ENCODE results near the gene ACER3.

GRCh38 chr11:76902121-76903014 is 41.6 kb downstream of the ACER3 start:
- TF ChIP-seq CTCF (IDR thresholded peaks at IDR 0.05; ENCODE audit: low read depth, low read length, missing input control) (no peak), REST (IDR thresholded peaks at IDR 0.05) (no peak), ZBTB33 (IDR thresholded peaks at IDR 0.05) (no peak), RAD21 (IDR thresholded peaks at IDR 0.05) (no peak), NR2F2 (IDR thresholded peaks at IDR 0.05) (no peak), JUND (IDR thresholded peaks at IDR 0.05) (no peak), MAX (IDR thresholded peaks at IDR 0.05) (no peak), FOXA2 (IDR thresholded peaks at IDR 0.05) (no peak), TAF1 (conservative IDR thresholded peaks at IDR 0.05) (no peak), RXRA (IDR thresholded peaks at IDR 0.05) (no peak), EGR1 (IDR thresholded peaks at IDR 0.05; ENCODE audit: low read depth in 2 of 2) (no peak), GABPA (IDR thresholded peaks at IDR 0.05 in 1 of 2, conservative IDR thresholded peaks at IDR 0.05 in 1 of 2) (no peak)

Measured in liver (tissue), 3 donors.